ENCODE results near the gene STYX. TPM values are rescaled to one million over a fixed set of nuclear protein-coding genes. Genes with fewer than 3 reads are reported as not detected.

The STYX gene, protein sequence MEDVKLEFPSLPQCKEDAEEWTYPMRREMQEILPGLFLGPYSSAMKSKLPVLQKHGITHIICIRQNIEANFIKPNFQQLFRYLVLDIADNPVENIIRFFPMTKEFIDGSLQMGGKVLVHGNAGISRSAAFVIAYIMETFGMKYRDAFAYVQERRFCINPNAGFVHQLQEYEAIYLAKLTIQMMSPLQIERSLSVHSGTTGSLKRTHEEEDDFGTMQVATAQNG
- total RNA-seq, result 18.4 and 24.8 TPM in 2 replicates

GRCh38 chr14:52729925-52730708 lies at the start of gene STYX:
TSS of gene STYX (plus strand) at chr14:52730166. CDS start at chr14:52730475, 309 bp downstream.

GRCh38 chr14:52695481-52696091 lies 34.4 kb upstream of the STYX start, which contains the start of gene ERO1A:
TSS of gene ERO1A (minus strand) at chr14:52695558. CDS start at chr14:52695481, 77 bp downstream.

DNA sequence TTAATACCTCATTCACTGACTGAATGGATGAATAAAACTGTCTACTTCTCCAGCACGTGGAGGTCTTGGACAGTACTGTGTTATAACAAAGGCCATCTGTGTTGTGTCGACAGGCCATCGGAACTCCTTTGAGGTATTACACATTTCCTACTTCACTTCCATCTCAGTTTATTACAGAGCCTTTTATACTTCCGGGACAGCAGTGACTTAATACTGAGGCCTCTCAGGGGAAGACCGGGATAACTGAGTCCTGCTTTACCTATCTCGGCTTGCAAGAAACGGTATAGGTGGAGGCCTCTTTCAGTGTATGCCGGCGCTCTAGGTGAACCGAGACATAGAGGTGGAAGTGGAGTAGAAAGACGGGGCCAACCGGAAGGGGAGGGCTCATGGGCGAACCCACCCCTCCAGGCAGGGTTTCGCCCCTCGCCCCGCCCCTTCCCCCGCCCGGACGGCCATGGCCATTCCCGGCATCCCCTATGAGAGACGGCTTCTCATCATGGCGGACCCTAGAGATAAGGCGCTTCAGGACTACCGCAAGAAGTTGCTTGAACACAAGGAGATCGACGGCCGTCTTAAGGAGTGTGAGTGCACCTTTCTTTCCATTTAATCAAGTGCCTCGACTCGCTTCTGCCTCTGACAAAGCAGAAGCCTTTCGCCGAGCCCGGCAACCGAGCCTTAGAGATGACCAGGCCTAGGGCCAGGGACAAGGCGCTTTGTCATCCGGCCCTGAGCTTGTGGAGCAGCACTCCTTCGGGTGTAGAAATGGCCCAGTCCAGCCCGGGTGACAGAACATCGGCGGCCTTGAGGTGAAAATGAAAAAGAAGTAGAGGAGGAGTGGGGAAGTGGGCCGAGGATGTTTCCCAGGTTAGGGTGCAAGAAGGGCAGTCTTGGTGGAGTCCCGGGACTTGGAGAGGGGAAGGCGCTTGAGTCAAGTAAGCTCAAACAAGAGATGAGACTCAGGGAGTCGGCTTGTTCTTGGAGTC lies 23.0 kb upstream of the STYX start, which contains the start of gene PSMC6:
Gene PSMC6 (plus strand): TSS at position 477 of the 983 bp plus-strand sequence. CDS start 20 bp downstream, at position 497.

GRCh38 chr14:52791223-52792096 lies 61.5 kb downstream of the STYX start, which contains the start of gene GNPNAT1:
TSS of gene GNPNAT1 (minus strand) at chr14:52791607. CDS start at chr14:52784650, 6,957 bp downstream.

Other genes with a start within 250 kb of the STYX start
- gene TXNDC16, start 177.7 kb upstream of the STYX start, total RNA-seq, result 0.88 and 1.5 TPM in 2 replicates
- 0.59 and 0.60 TPM in 2 replicates for gene GPR137C, start 177.3 kb upstream of the STYX start, total RNA-seq
- 169 and 272 TPM in 2 replicates for gene ERO1A, start 34.6 kb upstream of the STYX start, total RNA-seq
- 113 and 159 TPM in 2 replicates for gene PSMC6, start 23.0 kb upstream of the STYX start, total RNA-seq
- gene GNPNAT1, start 61.4 kb downstream of the STYX start, total RNA-seq, result 21.4 and 45.8 TPM in 2 replicates
- gene FERMT2, start 220.9 kb downstream of the STYX start, total RNA-seq, result 143 and 184 TPM in 2 replicates

Measured in smooth muscle cell of the umbilical artery (primary cell).